Sigmoid colon (tissue), 7 donors: Measurements from ENCODE around the gene NCSTN. TPM values are rescaled to one million over a fixed set of nuclear protein-coding genes. Genes with fewer than 3 reads are reported as not detected.

Experiments used
- DNase-seq: peaks from one replicate; pipeline ENCODE4 v3.0.0-alpha.2; 2019
- H3K27ac ChIP-seq, 4 donors: fragments of 200-600 bp; sonication (generic); one replicate each; pipeline ENCODE4 v1.5.1; 2016 to 2019; ENCODE audit warnings: mild to moderate bottlenecking in 1 of 4
- H3K27me3 ChIP-seq, 3 donors: fragments of 200-600 bp; sonication (generic); one replicate each; pipeline ENCODE4 v1.5.1; 2019; ENCODE audit warnings: mild to moderate bottlenecking in 1 of 3
- H3K36me3 ChIP-seq, 4 donors: fragments of 200-600 bp; sonication (generic); one replicate each; pipeline ENCODE4 v1.5.1; 2016 to 2019
- H3K4me1 ChIP-seq, 4 donors: fragments of 200-600 bp; sonication (generic); one replicate each; pipeline ENCODE4 v1.5.1; 2017 to 2019
- H3K4me3 ChIP-seq, 4 donors: fragments of 200-600 bp; sonication (generic); one replicate each; pipeline ENCODE4 v1.5.1; 2017 to 2019; ENCODE audit warnings: mild to moderate bottlenecking in 2 of 4, moderate library complexity in 1 of 4
- H3K9me3 ChIP-seq, 4 donors: fragments of 200-600 bp in 3 of 4; sonication (generic) in 3 of 4; one replicate each; pipeline versions ENCODE4 v1.5.1 to v1.6.1; 2013 to 2019
- CTCF ChIP-seq, 4 experiments: fragments of 450-650 bp in 3 of 4; fragments of 200-600 bp in 1 of 4; IDR thresholded peaks; one replicate each; pipeline ENCODE4 v1.5.1; 2016 to 2019; ENCODE audit warnings: antibody characterized with exemption in 4 of 4, mild to moderate bottlenecking in 3 of 4, moderate library complexity in 2 of 4
- EP300 ChIP-seq, 4 donors: sonication (generic); formaldehyde crosslinking; IDR thresholded peaks; one replicate each; pipeline ENCODE4 v1.6.1; 2017; ENCODE audit warnings: antibody characterized with exemption in 4 of 4
- POLR2A ChIP-seq, 2 donors: fragments of 450-650 bp; IDR thresholded peaks; one replicate each; pipeline ENCODE4 v1.6.1; 2016; ENCODE audit warnings: antibody characterized with exemption in 2 of 2, mild to moderate bottlenecking in 2 of 2, moderate library complexity in 2 of 2
- POLR2AphosphoS5 ChIP-seq, 4 donors: sonication (generic); formaldehyde crosslinking; IDR thresholded peaks; one replicate each; pipeline ENCODE4 v1.6.1; 2017; ENCODE audit warnings: antibody characterized with exemption in 4 of 4
- WGBS, 2 donors: extraction: QIAGEN DNeasy Blood & Tissue Kit; methylation state at CpG; one replicate each; pipeline ENCODE4 v1.1.7; 2013; 5-methylcytosine and 5-hydroxymethylcytosine counted together
- intact Hi-C: fragments of 100-400 bp; cut with DNase I; formaldehyde crosslinking; loops from one replicate; pipeline ENCODE4 v1.15.1; 2023
- polyA plus RNA-seq, 3 donors: library from polyadenylated mRNA; stranded (reverse); fragments of 200-250 nt; gene quantifications; one replicate each; pipeline ENCODE4 v1.2.3, GENCODE V29; 2013
- total RNA-seq, 4 donors: library from RNA; depleted of rRNA; stranded (reverse); fragments of >200 nt; gene quantifications; one replicate each; pipeline ENCODE4 v1.1.0, GENCODE V29; 2016
- donor health status: healthy with polysubstance abuse.
- donor health status: Bipolar disorder and iron deficiency.
- donor health status: healthy.

NCSTN gene
- total and polyA plus RNA-seq, 7 donors: 12.0 to 55.6 (median 32.9) TPM

- peaks cover 0 to 17% (median 11%) of the 10 kb centered on the region in 3 donors for H3K27me3 ChIP-seq
Observed at GRCh38 chr1:160370561-160371345, 27.6 kb downstream of the NCSTN start.

GRCh38 chr1:160371346-160371631 is 28.1 kb downstream of the NCSTN start:
- peaks cover 0 to 2% (median 0%) of the 10 kb centered on the region in 4 donors for H3K4me1 ChIP-seq
- DNase-seq: no peak
- H3K4me3 ChIP-seq: no peak overlapping the region
- H3K27ac ChIP-seq: no peak overlapping the region
- intact Hi-C loops: loop anchor here (10.0 kb wide), 1 partner anchor 266 kb away; no protein-coding TSS in a partner anchor
- no peaks in the 10 kb centered on the region for H3K9me3 ChIP-seq
- H3K27me3 ChIP-seq: peaks cover 0 to 17% (median 11%) of the 10 kb centered on the region in 3 donors
- no peak for TF ChIP-seq CTCF (IDR thresholded peaks at IDR 0.05)
- no peak for TF ChIP-seq POLR2A (IDR thresholded peaks at IDR 0.05)
- no peak for TF ChIP-seq EP300 (IDR thresholded peaks at IDR 0.05)
- TF ChIP-seq POLR2AphosphoS5 (IDR thresholded peaks at IDR 0.05): no peak
- no peaks in the 10 kb centered on the region for H3K36me3 ChIP-seq

More at GRCh38 chr1:160370561-160371345, 27.6 kb downstream of the NCSTN start:
- Histone ChIP-seq H3K27ac (no peak overlapping the region), H3K4me3 (no peak overlapping the region), H3K4me1 (no peaks in the 10 kb centered on the region), H3K9me3 (no peaks in the 10 kb centered on the region), H3K36me3 (no peaks in the 10 kb centered on the region)
- TF ChIP-seq EP300 (IDR thresholded peaks at IDR 0.05) (no peak), POLR2AphosphoS5 (IDR thresholded peaks at IDR 0.05) (no peak), POLR2A (IDR thresholded peaks at IDR 0.05) (no peak), CTCF (IDR thresholded peaks at IDR 0.05) (no peak)
- intact Hi-C loops: loop anchor here (10.0 kb wide), 1 partner anchor 266 kb away; no protein-coding TSS in a partner anchor
- DNase-seq: no peak
- 83 to 85% methylated on average over 42 of the region's 42 CpGs for WGBS, 2 donors

GRCh38 chr1:160371756-160372155 is 28.6 kb downstream of the NCSTN start:
- no peaks in the 10 kb centered on the region for H3K9me3 ChIP-seq
- intact Hi-C loops: loop anchor here (10.0 kb wide), 1 partner anchor 267 kb away; no protein-coding TSS in a partner anchor
- H3K4me1 ChIP-seq: peaks cover 0 to 4% (median 0%) of the 10 kb centered on the region in 4 donors
- H3K27ac ChIP-seq: no peak overlapping the region
- DNase-seq: no peak
- peaks cover 0 to 17% (median 11%) of the 10 kb centered on the region in 3 donors for H3K27me3 ChIP-seq
- WGBS, 2 donors: 83 to 88% methylated on average over 4 of the region's 4 CpGs
- no peaks in the 10 kb centered on the region for H3K36me3 ChIP-seq
- H3K4me3 ChIP-seq: no peak overlapping the region
- no peak for TF ChIP-seq POLR2AphosphoS5 (IDR thresholded peaks at IDR 0.05)
- no peak for TF ChIP-seq EP300 (IDR thresholded peaks at IDR 0.05)
- no peak for TF ChIP-seq CTCF (IDR thresholded peaks at IDR 0.05)
- TF ChIP-seq POLR2A (IDR thresholded peaks at IDR 0.05): no peak

GRCh38 chr1:160373696-160374095 is 30.5 kb downstream of the NCSTN start:
- H3K9me3 ChIP-seq: no peaks in the 10 kb centered on the region
- 87 to 92% methylated on average over 4 of the region's 4 CpGs for WGBS, 2 donors
- H3K4me1 ChIP-seq: peaks cover 0 to 4% (median 0%) of the 10 kb centered on the region in 4 donors
- DNase-seq: no peak
- TF ChIP-seq EP300 (IDR thresholded peaks at IDR 0.05): no peak
- no peak for TF ChIP-seq POLR2AphosphoS5 (IDR thresholded peaks at IDR 0.05)
- TF ChIP-seq CTCF (IDR thresholded peaks at IDR 0.05): no peak
- no peak for TF ChIP-seq POLR2A (IDR thresholded peaks at IDR 0.05)
- intact Hi-C loops: loop anchor here (10.0 kb wide), 1 partner anchor 269 kb away; no protein-coding TSS in a partner anchor
- H3K36me3 ChIP-seq: no peaks in the 10 kb centered on the region
- H3K27ac ChIP-seq: no peak overlapping the region
- H3K27me3 ChIP-seq: peaks cover 0 to 17% (median 11%) of the 10 kb centered on the region in 3 donors
- H3K4me3 ChIP-seq: no peak overlapping the region
